Measurements from ENCODE around the gene COA5. TPM values are rescaled to one million over a fixed set of nuclear protein-coding genes. Genes with fewer than 3 reads are reported as not detected.
"Not testable (repeated sequence)": the region's sequence is repeated elsewhere in the genome, so short reads cannot be mapped to it uniquely, and the experiment has no call there.

Gene COA5
- total RNA-seq, 1 donor from 2014 or later = 21.6 TPM

DNA sequence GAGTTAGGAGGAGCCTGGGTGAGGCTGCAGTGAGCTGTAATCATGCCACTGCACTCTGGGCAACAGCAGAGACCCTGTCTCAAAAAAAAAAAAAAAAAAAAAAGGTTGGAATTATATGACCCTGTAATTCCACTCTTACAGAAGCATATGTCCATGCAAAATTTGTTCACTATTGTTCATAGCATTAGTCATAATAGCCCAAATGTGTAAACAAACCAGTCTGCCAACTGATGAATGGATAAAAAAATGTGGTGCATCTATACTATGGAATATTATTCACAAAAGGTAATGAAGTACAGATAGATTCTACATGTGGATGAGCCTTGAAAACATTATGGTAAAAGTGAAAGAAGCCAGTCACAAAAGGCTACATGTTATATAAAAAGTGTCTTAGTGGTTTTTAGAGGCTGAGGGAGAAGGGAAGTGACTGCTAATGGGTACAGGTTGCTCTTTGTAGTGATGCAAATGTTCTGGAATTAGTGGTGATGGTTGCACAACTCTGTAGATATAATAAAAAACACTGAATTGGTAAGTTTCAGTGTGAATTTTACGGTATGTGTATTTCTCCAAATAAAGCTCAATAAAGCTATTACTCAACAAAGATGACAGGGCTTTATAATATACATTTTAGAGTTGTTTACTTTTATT is 9.4 kb downstream of the COA5 start:
- Mint-ChIP-seq H3K9me3 (ENCODE audit: unreplicated experiment) (no peaks in the 10 kb centered on the region), H3K27ac (ENCODE audit: unreplicated experiment) (no peak overlapping the region), H3K4me3 (ENCODE audit: unreplicated experiment) (no peak overlapping the region), H3K36me3 (ENCODE audit: low read depth, unreplicated experiment) (peaks cover 2% of the 10 kb centered on the region), H3K4me1 (ENCODE audit: unreplicated experiment) (no peaks in the 10 kb centered on the region), H3K27me3 (ENCODE audit: unreplicated experiment) (peaks cover 2% of the 10 kb centered on the region)
- DNase-seq (ENCODE audit: low spot score) = no peak
- TF ChIP-seq, protein P1, sequence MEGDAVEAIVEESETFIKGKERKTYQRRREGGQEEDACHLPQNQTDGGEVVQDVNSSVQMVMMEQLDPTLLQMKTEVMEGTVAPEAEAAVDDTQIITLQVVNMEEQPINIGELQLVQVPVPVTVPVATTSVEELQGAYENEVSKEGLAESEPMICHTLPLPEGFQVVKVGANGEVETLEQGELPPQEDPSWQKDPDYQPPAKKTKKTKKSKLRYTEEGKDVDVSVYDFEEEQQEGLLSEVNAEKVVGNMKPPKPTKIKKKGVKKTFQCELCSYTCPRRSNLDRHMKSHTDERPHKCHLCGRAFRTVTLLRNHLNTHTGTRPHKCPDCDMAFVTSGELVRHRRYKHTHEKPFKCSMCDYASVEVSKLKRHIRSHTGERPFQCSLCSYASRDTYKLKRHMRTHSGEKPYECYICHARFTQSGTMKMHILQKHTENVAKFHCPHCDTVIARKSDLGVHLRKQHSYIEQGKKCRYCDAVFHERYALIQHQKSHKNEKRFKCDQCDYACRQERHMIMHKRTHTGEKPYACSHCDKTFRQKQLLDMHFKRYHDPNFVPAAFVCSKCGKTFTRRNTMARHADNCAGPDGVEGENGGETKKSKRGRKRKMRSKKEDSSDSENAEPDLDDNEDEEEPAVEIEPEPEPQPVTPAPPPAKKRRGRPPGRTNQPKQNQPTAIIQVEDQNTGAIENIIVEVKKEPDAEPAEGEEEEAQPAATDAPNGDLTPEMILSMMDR (IDR thresholded peaks at IDR 0.05; ENCODE audit: unreplicated experiment) = no peak

DNA sequence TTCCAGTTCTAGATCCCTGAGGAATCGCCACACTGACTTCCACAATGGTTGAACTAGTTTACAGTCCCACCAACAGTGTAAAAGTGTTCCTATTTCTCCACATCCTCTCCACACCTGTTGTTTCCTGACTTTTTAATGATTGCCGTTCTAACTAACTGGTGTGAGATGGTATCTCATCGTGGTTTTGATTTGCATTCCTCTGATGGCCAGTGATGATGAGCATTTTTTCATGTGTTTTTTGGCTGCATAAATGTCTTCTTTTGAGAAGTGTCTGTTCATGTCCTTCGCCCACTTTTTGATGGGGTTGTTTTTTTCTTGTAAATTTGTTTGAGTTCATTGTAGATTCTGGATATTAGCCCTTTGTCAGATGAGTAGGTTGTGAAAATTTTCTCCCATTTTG is 13.6 kb downstream of the COA5 start:
- not testable (repeated sequence) for H3K4me1 Mint-ChIP-seq (ENCODE audit: unreplicated experiment); H3K27ac Mint-ChIP-seq (ENCODE audit: unreplicated experiment); H3K27me3 Mint-ChIP-seq (ENCODE audit: unreplicated experiment); DNase-seq (ENCODE audit: low spot score); H3K9me3 Mint-ChIP-seq (ENCODE audit: unreplicated experiment); H3K4me3 Mint-ChIP-seq (ENCODE audit: unreplicated experiment)
- H3K36me3 Mint-ChIP-seq (ENCODE audit: low read depth, unreplicated experiment) = peaks cover 14% of the 10 kb centered on the region

DNA sequence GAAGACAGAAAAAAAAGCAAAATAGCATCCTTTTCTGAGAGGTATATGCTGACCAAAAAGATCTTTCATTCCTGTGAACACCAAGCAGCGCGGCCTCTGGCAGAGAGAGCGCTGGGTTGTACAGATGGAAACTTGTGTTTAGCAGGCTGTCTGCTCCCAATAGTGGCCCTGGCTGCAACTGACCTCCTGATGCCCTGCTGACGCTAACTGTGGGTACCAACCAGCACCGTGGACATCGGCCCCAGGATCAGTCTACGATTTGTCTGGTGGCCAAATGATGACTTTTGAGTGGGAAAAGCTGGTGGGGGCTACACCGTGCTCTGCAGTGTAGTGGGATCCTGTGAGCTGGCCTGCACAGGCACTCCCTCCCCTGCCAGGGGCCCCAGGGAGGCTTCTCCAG is 15.7 kb downstream of the COA5 start:
- no peak for DNase-seq (ENCODE audit: low spot score)
- Mint-ChIP-seq H3K4me1 (ENCODE audit: unreplicated experiment) (peaks cover 9% of the 10 kb centered on the region), H3K4me3 (ENCODE audit: unreplicated experiment) (no peak overlapping the region), H3K9me3 (ENCODE audit: unreplicated experiment) (no peaks in the 10 kb centered on the region), H3K27ac (ENCODE audit: unreplicated experiment) (no peak overlapping the region), H3K36me3 (ENCODE audit: low read depth, unreplicated experiment) (peaks cover 14% of the 10 kb centered on the region), H3K27me3 (ENCODE audit: unreplicated experiment) (no peaks in the 10 kb centered on the region)
- TF ChIP-seq, protein P1 (IDR thresholded peaks at IDR 0.05; ENCODE audit: unreplicated experiment) = no peak

DNA sequence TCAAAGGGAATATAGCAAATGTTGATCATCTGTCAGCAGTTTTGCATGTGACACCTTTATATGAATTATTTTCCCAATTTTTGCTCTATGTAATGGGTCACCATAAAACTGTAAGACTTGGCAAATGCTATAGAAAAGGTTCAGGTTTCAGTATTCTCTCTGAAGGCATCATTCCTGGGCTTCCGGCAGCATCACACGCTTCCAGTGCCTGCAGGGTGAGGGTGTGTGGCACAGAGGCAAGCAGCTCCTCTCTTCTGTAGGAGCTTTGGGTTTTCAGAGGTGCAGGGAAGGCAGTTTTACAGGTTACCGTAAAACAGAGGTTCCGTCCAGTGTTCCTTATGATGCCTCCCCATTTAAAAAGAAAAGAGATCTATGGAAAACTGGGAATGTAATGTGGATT is 18.8 kb downstream of the COA5 start:
- TF ChIP-seq, protein P1 (IDR thresholded peaks at IDR 0.05; ENCODE audit: unreplicated experiment) = no peak
- Mint-ChIP-seq H3K9me3 (ENCODE audit: unreplicated experiment) (no peaks in the 10 kb centered on the region), H3K4me3 (ENCODE audit: unreplicated experiment) (no peak overlapping the region), H3K4me1 (ENCODE audit: unreplicated experiment) (peaks cover 9% of the 10 kb centered on the region), H3K27me3 (ENCODE audit: unreplicated experiment) (no peaks in the 10 kb centered on the region), H3K27ac (ENCODE audit: unreplicated experiment) (no peak overlapping the region), H3K36me3 (ENCODE audit: low read depth, unreplicated experiment) (peaks cover 22% of the 10 kb centered on the region)
- no peak for DNase-seq (ENCODE audit: low spot score)

DNA sequence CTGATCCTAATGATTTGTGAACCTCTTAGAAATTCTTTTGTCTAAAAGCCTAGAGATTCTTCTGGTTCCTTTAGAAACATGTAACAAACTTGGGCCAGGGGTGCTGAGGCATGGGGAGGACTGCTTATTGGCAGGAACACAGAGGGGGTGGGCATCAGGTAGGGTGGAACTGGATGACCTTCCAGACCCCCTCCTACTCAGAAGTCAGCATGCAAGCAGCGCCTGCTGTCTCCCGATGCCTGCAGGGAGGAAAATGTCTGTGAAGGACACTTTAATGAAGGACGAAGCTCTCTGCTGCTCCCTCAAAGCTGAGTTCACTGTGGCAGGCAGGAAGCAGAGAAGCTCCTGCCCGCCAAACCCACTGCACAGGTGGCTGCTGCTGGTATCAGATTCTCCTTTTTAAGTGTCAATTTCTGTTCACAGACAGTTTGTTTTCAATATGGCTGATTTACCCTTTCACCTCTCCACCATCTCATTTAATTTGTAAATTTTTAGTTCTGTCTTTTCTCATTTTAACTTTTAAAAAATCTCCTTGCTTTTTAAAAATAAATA is 19.4 kb downstream of the COA5 start:
- TF ChIP-seq, protein P1 (IDR thresholded peaks at IDR 0.05; ENCODE audit: unreplicated experiment) = no peak
- Mint-ChIP-seq H3K27ac (ENCODE audit: unreplicated experiment) (no peak overlapping the region), H3K9me3 (ENCODE audit: unreplicated experiment) (no peaks in the 10 kb centered on the region), H3K4me3 (ENCODE audit: unreplicated experiment) (no peak overlapping the region), H3K4me1 (ENCODE audit: unreplicated experiment) (peaks cover 9% of the 10 kb centered on the region), H3K27me3 (ENCODE audit: unreplicated experiment) (no peaks in the 10 kb centered on the region), H3K36me3 (ENCODE audit: low read depth, unreplicated experiment) (peaks cover 20% of the 10 kb centered on the region)
- DNase-seq (ENCODE audit: low spot score) = no peak

Data from endothelial cell (in vitro differentiated cells).